GM19025 (cell line): Measurements from ENCODE around the gene C1RL.
A peak's percentile ranks its signal among the peaks of the same experiment; 100 is the strongest.
"Not testable (repeated sequence)": the region's sequence is repeated elsewhere in the genome, so short reads cannot be mapped to it uniquely, and the experiment has no call there.

ENCODE experiments used
- ATAC-seq: cut with Tn5 transposase; IDR thresholded peaks from one replicate; pipeline ENCODE4 v1.9.1; 2021; ENCODE audit warnings: mild to moderate bottlenecking, low read depth, moderate library complexity; ENCODE audit not compliant: unreplicated experiment

The C1RL gene

GRCh38 chr12:7116916-7117315 is 7.9 kb upstream of the C1RL start:
- no peak for ATAC-seq

- no peak for ATAC-seq
Observed at GRCh38 chr12:7116196-7116595, 7.2 kb upstream of the C1RL start.

DNA sequence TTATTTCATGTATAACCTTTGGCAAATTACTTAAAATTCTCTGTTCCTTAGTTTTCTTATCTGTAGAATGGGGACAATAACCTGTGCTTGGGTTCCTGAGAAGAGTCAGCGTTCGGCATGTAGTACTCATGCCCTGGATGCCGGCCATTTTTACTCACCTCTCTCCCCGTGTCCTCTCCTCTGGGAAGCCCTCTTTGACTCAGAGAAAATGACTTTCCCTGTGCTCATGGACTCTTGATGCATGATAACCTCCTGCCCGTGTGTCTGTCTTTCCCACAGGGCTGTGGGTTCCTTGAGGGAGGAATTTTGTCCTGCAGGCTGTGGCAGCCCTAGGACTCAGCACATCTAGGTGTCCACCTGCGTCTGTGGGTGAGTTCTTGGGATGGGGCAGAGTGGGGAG is 5.8 kb upstream of the C1RL start:
- ATAC-seq = no peak

DNA sequence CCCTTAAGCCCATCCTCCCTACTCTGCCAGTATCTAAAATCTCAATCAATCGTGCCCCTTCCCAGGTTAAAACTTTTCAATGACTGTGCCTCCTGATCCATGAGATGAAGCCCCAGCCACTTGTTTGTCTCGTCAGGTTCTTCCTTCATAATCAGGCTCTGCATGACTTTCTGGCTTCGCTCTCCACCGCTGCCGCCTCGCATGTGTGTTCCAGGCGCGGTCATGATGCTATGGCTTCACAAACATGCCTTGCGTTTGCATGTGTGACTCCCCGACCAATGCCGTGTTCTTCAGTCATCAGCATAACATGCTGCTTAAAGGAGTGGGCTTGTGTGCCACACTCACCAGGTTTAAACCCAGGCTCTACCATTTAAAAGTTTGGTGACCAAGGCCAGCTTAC is 5.0 kb upstream of the C1RL start:
- no peak for ATAC-seq

DNA sequence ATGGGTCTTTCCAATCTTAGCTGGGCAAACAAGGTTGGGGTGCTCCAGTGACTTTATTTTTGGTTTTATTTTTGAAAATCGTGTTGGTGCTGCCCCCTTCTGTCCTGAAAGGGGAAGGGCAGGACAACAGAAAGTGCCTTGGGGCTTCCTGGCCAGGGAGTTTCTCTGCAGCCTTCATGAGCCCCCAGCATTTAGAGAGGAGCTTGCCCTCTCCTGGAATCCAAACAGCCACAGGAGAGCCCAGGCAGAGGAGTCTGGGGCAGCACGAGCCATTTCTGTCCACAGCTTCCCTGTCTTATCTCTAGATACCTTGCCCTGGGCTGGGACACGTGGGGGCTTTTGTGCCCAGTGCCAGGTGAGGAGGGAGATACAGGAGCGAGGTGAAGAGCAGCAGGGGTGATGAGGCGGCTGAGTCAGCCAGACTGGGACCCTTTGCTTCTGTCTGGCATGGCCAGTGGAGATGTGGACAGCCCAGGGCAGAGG is 4.4 kb upstream of the C1RL start:
- no peak for ATAC-seq

DNA sequence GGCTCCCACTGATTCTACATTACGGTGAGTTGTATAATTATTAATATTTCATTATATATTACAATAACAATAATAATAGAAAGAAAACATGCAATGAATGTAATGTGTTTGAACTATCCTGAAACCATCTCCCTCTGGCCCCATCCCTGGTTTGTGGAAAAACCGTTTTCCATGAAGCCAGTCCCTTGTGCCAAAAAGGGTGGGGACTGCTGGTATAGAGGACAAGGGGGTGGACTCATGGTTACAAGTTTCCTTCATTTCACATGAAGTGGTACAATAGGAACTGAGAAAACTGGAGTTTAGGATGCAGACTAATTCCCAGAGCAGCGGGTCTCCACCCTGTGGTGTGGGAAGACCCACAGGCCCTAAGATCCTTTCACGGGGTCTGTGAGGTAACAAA is 3.0 kb upstream of the C1RL start:
- ATAC-seq = no peak

GRCh38 chr12:7110661-7111060 is 1.6 kb upstream of the C1RL start:
- no peak for ATAC-seq

DNA sequence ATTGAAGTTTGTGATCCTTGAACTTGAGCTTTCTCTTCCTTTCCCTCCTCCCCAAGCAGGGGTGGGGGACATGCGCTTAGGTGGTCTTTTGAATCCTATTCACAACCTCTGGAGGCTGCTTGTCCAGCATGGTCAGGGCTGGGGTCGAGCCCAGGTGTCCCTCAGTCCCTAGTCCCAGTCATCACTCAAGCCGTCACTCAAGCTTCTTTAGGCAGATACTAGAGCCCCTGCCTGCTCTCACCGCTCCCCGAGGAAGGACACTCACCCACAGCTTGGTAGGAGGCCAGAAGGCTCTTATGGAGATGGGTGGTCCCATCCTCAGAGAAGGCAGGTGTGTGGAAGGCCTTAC is 532 bp upstream of the C1RL start:
- no peak for ATAC-seq

- peak; percentile 89 for ATAC-seq
Observed at GRCh38 chr12:7108003-7108795, 815 bp downstream of the C1RL start.

- no peak for ATAC-seq
Observed at GRCh38 chr12:7107636-7108002, 1.4 kb downstream of the C1RL start.

GRCh38 chr12:7107181-7107580 is 1.8 kb downstream of the C1RL start:
- ATAC-seq = not testable (repeated sequence)

DNA sequence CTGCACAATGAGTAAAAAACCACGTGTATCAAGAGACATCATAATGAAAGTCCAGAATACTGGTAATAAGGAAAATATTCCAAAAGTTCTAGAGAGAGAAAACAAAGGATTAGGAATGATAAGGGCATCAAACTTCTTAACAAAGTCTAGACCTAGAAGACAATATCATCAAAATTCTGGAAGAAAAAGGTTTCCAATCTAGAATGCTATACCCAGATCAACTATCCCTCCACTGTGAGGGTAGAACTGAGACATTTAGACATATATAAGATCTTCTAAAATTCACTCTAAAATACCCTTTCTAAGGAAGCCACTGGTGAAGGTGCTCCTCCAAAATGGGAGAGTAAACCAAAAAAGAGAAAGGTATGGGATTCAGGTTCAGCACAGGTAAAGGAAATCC is 2.9 kb downstream of the C1RL start:
- ATAC-seq = no peak

- no peak for ATAC-seq
Observed at GRCh38 chr12:7103837-7104584, 5.0 kb downstream of the C1RL start.

DNA sequence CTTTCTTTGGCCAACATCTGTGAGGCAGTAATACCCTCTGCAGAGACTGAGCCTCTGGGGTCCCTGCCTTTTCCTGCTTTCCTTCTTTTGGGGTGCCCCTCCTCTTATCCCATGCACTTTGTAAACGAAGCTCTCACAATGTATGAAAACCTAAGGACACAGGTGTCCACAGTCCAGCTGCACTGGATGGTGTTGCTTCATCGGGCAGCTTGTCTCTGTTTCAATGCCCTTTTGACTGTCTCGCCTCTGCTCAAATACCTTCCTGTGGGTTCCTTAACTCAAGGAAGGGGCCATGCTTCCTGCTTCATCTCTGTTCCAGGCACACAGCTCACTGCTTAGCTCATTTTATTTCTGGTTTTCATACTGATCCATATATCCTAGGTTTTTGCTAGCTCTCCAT is 6.4 kb downstream of the C1RL start:
- ATAC-seq = no peak

DNA sequence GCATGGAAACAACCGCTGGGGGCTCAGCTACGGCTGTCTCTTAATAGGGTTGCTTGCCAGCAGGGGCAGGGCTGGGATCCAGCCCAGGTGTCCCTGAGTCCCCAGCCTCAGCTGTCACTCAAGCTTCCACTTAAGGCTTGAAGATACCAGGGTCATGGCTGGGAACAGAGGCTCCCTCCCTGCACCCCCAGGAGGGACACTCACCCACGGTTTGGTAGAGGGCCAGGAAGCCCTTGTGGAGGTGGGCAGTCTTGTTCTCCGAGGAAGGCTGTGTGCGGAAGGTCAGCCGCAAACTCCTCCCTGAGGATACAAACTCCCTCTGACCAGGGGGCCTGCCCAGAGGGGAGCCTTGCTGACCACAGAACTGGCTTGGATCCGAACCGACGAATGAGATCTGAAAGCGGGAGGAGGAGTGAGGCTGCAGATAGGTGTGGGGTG is 7.3 kb downstream of the C1RL start:
- ATAC-seq = no peak

GRCh38 chr12:7101047-7101693 is 7.8 kb downstream of the C1RL start:
- ATAC-seq = no peak

DNA sequence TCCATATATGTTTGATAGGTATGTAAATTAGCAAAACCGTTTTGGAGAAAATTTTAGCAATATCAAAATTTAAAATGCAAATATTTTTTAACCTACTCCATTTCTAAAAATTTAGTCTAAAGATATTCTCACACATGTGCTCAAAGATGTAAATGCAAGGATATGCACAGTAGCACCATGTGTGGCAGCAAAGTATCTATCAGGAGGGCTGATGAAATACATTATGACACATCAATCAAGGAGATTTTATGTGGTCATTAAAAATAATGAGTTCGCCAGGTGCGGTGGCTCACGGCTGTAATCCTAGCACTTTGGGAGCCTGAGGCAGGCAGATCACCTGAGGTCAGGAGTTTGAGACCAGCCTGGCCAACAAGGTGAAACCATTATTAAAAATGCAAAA is 8.8 kb downstream of the C1RL start:
- no peak for ATAC-seq

DNA sequence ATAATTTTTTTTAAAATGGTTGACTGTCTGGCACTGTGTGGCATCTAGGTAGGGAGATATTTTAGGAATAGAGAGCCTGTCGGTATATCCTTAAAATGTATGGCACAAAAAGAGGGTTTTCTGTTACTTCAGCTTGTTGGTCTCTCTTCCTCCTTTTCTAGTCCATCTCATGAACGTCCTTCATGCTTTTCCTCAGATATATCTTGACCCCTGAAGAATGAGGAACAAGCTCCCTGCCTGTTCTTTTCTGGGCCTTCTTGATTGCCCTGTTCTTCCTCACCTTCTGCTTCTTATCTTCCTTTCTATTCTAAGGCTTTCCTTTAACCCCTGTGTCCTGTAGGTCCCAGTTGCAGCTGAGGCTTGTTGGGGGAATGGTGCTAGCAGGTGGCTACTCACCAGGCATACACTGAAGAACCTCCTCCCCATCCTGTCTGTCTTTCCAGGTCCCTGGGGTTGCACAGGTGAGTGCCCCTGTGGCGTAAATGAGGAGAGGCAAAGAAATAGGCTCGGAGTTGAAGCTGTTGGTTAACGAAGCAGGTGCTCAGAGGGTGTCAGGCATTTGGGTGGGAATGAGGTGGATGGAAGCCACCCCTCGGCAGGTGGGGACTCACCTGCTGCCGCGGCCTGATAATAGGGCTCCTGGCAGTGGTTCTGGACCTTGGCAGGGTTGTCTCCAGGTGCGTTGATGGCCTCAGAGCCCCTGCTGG is 9.6 kb downstream of the C1RL start:
- ATAC-seq = no peak

GRCh38 chr12:7096979-7097378 is 12.0 kb downstream of the C1RL start:
- no peak for ATAC-seq

DNA sequence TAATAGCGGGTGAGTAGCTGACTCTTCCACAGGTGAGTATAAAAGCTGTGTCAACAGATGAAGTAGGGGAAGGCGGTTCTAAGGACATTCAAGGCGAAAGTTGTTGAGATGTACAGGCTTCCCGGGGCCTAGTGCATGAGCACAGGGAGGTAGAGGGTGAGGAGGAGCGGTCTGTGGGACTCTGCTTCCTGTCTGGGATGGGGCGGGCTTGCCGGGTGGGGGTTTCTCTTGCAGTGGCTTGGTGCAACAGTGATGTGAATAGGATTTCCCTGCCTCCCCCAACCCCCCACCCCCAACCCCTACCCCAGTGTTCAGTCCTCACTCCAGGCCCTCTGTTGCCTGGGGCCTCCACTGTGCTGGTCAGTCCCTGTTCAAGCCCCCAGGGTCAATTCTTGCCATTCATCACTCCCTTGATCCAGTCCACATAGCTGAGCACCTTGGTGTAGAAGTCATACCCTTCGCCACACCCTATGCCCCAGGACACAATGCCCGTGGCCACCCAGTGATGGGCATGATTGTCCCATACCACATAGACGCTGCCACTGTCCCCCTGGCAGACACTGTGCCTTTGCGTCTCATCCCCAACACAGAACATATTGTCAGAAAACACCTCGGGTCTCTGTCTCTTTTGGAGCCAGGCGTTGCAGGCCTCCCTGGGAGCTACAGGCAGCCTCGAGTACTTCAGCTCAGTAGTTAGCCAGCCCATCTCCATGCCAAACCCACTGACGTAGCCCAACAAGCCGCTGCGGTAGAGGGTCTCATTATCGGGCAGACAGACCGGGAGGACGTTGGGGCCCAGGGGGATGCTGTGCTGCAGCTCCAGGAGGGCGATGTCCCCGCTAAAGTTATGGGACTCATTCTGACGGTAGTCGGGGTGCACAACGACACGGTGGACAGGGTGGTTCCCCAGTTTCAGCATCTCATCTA is 12.7 kb downstream of the C1RL start:
- no peak for ATAC-seq
